ENCODE measurements around the gene PGP. TPM values are rescaled to one million over a fixed set of nuclear protein-coding genes. Genes with fewer than 3 reads are reported as not detected.

The PGP gene
- total RNA-seq, 4 donors from 2014 or later, result 21.7 to 25.6 (median 23.1) TPM

GRCh38 chr16:2231016-2231931 lies 16.6 kb upstream of the PGP start:
- no peaks in the 10 kb centered on the region for H3K9me3 ChIP-seq
- peaks cover 0 to 82% (median 0%) of the 10 kb centered on the region in 3 donors for H3K36me3 ChIP-seq
- peaks cover 0 to 16% (median 3%) of the 10 kb centered on the region in 4 donors for H3K4me1 ChIP-seq
- TF ChIP-seq POLR2A (IDR thresholded peaks at IDR 0.05) (no peak), CTCF (IDR thresholded peaks at IDR 0.05) (no peak)
- no peak overlapping the region for H3K4me3 ChIP-seq
- H3K27ac ChIP-seq, result no peak overlapping the region
- H3K27me3 ChIP-seq, result peaks cover 0 to 6% of the 10 kb centered on the region in 2 donors
- DNase-seq, result no peak

GRCh38 chr16:2230376-2230775 lies 15.7 kb upstream of the PGP start:
- Histone ChIP-seq H3K27me3 (no peaks in the 10 kb centered on the region), H3K9me3 (no peaks in the 10 kb centered on the region), H3K4me3 (no peak overlapping the region), H3K27ac (no peak overlapping the region), H3K4me1 (peaks cover 0 to 10% (median under 1%) of the 10 kb centered on the region in 4 donors), H3K36me3 (peaks cover 0 to 75% (median 0%) of the 10 kb centered on the region in 3 donors)
- no peak for DNase-seq
- no peak for TF ChIP-seq POLR2A (IDR thresholded peaks at IDR 0.05)
- TF ChIP-seq CTCF (IDR thresholded peaks at IDR 0.05), result no peak

GRCh38 chr16:2229632-2230250 lies 15.1 kb upstream of the PGP start:
- Histone ChIP-seq H3K4me1 (peaks cover 0 to 13% (median 4%) of the 10 kb centered on the region in 4 donors), H3K27me3 (no peaks in the 10 kb centered on the region), H3K4me3 (no peak overlapping the region), H3K27ac (no peak overlapping the region), H3K9me3 (no peaks in the 10 kb centered on the region), H3K36me3 (peaks cover 0 to 69% (median 0%) of the 10 kb centered on the region in 3 donors)
- no peak for DNase-seq
- TF ChIP-seq POLR2A (IDR thresholded peaks at IDR 0.05) (no peak), CTCF (IDR thresholded peaks at IDR 0.05) (no peak)

GRCh38 chr16:2229091-2229490 lies 14.5 kb upstream of the PGP start:
- TF ChIP-seq CTCF (IDR thresholded peaks at IDR 0.05) (no peak), POLR2A (IDR thresholded peaks at IDR 0.05) (no peak)
- peaks cover 0 to 19% (median 10%) of the 10 kb centered on the region in 4 donors for H3K4me1 ChIP-seq
- no peaks in the 10 kb centered on the region for H3K9me3 ChIP-seq
- H3K27ac ChIP-seq, result no peak overlapping the region
- H3K4me3 ChIP-seq, result no peak overlapping the region
- H3K36me3 ChIP-seq, result peaks cover 0 to 63% (median 0%) of the 10 kb centered on the region in 3 donors
- no peak for DNase-seq
- H3K27me3 ChIP-seq, result no peaks in the 10 kb centered on the region

GRCh38 chr16:2228161-2228824 lies 13.7 kb upstream of the PGP start:
- Histone ChIP-seq H3K4me3 (no peak overlapping the region), H3K9me3 (no peaks in the 10 kb centered on the region), H3K27me3 (no peaks in the 10 kb centered on the region), H3K4me1 (peaks cover 0 to 19% (median 11%) of the 10 kb centered on the region in 4 donors), H3K36me3 (peaks cover 0 to 55% (median 0%) of the 10 kb centered on the region in 3 donors), H3K27ac (no peak overlapping the region)
- DNase-seq, result no peak
- TF ChIP-seq POLR2A (IDR thresholded peaks at IDR 0.05), result no peak
- no peak for TF ChIP-seq CTCF (IDR thresholded peaks at IDR 0.05)

Data from Peyer's patch (tissue), 4 donors.